ENCODE measurements around the gene EYA3.

Gene EYA3

GRCh38 chr1:28035420-28035819, 53.0 kb downstream of the EYA3 start:
- Histone ChIP-seq H3K9ac (ENCODE audit: low read depth, low read length) (no peak overlapping the region), H3K4me2 (ENCODE audit: insufficient read depth, low read length) (no peak overlapping the region), H3K4me1 (ENCODE audit: insufficient read depth, low read length) (no peaks in the 10 kb centered on the region), H3K9me3 (ENCODE audit: insufficient read depth, low read length, severe bottlenecking) (no peaks in the 10 kb centered on the region), H3K79me2 (ENCODE audit: insufficient read depth, low read length) (no peaks in the 10 kb centered on the region), H4K20me1 (ENCODE audit: insufficient read depth, low read length) (no peaks in the 10 kb centered on the region), H3K27ac (ENCODE audit: low read length) (no peak overlapping the region), H3K36me3 (ENCODE audit: insufficient read depth, low read length) (peaks cover 25% of the 10 kb centered on the region), H3K27me3 (ENCODE audit: insufficient read depth, low read length, poor library complexity) (no peaks in the 10 kb centered on the region), H3K4me3 (ENCODE audit: low read depth in 1 of 2, low read length in 2 of 2) (no peak overlapping the region), H2AFZ (ENCODE audit: low read depth, low read length) (no peak overlapping the region)
- no peak for TF ChIP-seq CTCF (IDR thresholded peaks at IDR 0.05; ENCODE audit: borderline replicate concordance, extremely low read depth, low read length, poor library complexity, severe bottlenecking)
- TF ChIP-seq EZH2 (IDR thresholded peaks at IDR 0.05; ENCODE audit: borderline replicate concordance, low read depth, low read length, severe bottlenecking): no peak
- DNase-seq (no peak), ATAC-seq (ENCODE audit: insufficient read depth, low read depth) (no peak)

- TF ChIP-seq CTCF (IDR thresholded peaks at IDR 0.05; ENCODE audit: borderline replicate concordance, extremely low read depth, low read length, poor library complexity, severe bottlenecking) (no peak), EZH2 (IDR thresholded peaks at IDR 0.05; ENCODE audit: borderline replicate concordance, low read depth, low read length, severe bottlenecking) (no peak)
- no peak overlapping the region for H3K9ac ChIP-seq (ENCODE audit: low read depth, low read length)
- no peak overlapping the region for H3K4me3 ChIP-seq (ENCODE audit: low read depth in 1 of 2, low read length in 2 of 2)
- H3K4me2 ChIP-seq (ENCODE audit: insufficient read depth, low read length): no peak overlapping the region
- peaks cover 15% of the 10 kb centered on the region for H3K36me3 ChIP-seq (ENCODE audit: insufficient read depth, low read length)
- no peak overlapping the region for H2AFZ ChIP-seq (ENCODE audit: low read depth, low read length)
- no peak for DNase-seq
- no peaks in the 10 kb centered on the region for H3K4me1 ChIP-seq (ENCODE audit: insufficient read depth, low read length)
- H3K27me3 ChIP-seq (ENCODE audit: insufficient read depth, low read length, poor library complexity): no peaks in the 10 kb centered on the region
- no peak overlapping the region for H3K27ac ChIP-seq (ENCODE audit: low read length)
- no peaks in the 10 kb centered on the region for H3K79me2 ChIP-seq (ENCODE audit: insufficient read depth, low read length)
- no peaks in the 10 kb centered on the region for H4K20me1 ChIP-seq (ENCODE audit: insufficient read depth, low read length)
- no peaks in the 10 kb centered on the region for H3K9me3 ChIP-seq (ENCODE audit: insufficient read depth, low read length, severe bottlenecking)
- no peak for ATAC-seq (ENCODE audit: insufficient read depth, low read depth)
Measured at GRCh38 chr1:28032281-28032680, 56.1 kb downstream of the EYA3 start.

- Histone ChIP-seq H3K27ac (ENCODE audit: low read length) (no peak overlapping the region), H3K9me3 (ENCODE audit: insufficient read depth, low read length, severe bottlenecking) (no peaks in the 10 kb centered on the region), H3K4me3 (ENCODE audit: low read depth in 1 of 2, low read length in 2 of 2) (no peak overlapping the region), H2AFZ (ENCODE audit: low read depth, low read length) (no peak overlapping the region), H4K20me1 (ENCODE audit: insufficient read depth, low read length) (no peaks in the 10 kb centered on the region), H3K36me3 (ENCODE audit: insufficient read depth, low read length) (peaks cover 16% of the 10 kb centered on the region), H3K4me2 (ENCODE audit: insufficient read depth, low read length) (no peak overlapping the region), H3K27me3 (ENCODE audit: insufficient read depth, low read length, poor library complexity) (no peaks in the 10 kb centered on the region), H3K4me1 (ENCODE audit: insufficient read depth, low read length) (no peaks in the 10 kb centered on the region), H3K9ac (ENCODE audit: low read depth, low read length) (no peak overlapping the region), H3K79me2 (ENCODE audit: insufficient read depth, low read length) (no peaks in the 10 kb centered on the region)
- DNase-seq: no peak
- no peak for ATAC-seq (ENCODE audit: insufficient read depth, low read depth)
- TF ChIP-seq EZH2 (IDR thresholded peaks at IDR 0.05; ENCODE audit: borderline replicate concordance, low read depth, low read length, severe bottlenecking) (no peak), CTCF (IDR thresholded peaks at IDR 0.05; ENCODE audit: borderline replicate concordance, extremely low read depth, low read length, poor library complexity, severe bottlenecking) (no peak)
Measured at GRCh38 chr1:28031173-28031572, 57.2 kb downstream of the EYA3 start.

Data from DND-41 (cell line).